K562 (cell line): ENCODE measurements around the gene MRPL2. TPM values are rescaled to one million over a fixed set of nuclear protein-coding genes. Genes with fewer than 3 reads are reported as not detected.

ENCODE experiments used
- ARID3A ChIP-seq: IDR thresholded peaks from 2 replicates; pipeline ENCODE4 v1.6.1; 2012; ENCODE audit warnings: low read depth, low read length, improper control_type of control experiment, borderline replicate concordance
- ARID3B ChIP-seq: fragments of 250-450 bp; sonication (Bioruptor Pico); IDR thresholded peaks from 2 replicates; pipeline ENCODE4 v1.4.0; 2020; ENCODE audit warnings: borderline replicate concordance
- ATF7 ChIP-seq: fragments of 450-650 bp; IDR thresholded peaks from 2 replicates; pipeline ENCODE4 v1.7.1; 2014; ENCODE audit warnings: mild to moderate bottlenecking, moderate library complexity
- CBX5 ChIP-seq: IDR thresholded peaks from 2 replicates; pipeline ENCODE4 v1.6.1; 2014; ENCODE audit warnings: low read depth, borderline replicate concordance
- CREM ChIP-seq: IDR thresholded peaks from 2 replicates; pipeline ENCODE4 v1.6.1; 2014; ENCODE audit warnings: antibody characterized with exemption, low read depth
- CUX1 ChIP-seq: fragments of 200-800 bp; sonication (Bioruptor generic); IDR thresholded peaks from 2 replicates; pipeline ENCODE4 v1.6.1; 2016; ENCODE audit warnings: missing genetic modification characterization, missing compliant biosample characterization
- MAFK ChIP-seq: IDR thresholded peaks from 2 replicates; pipeline ENCODE4 v1.6.1; 2011; ENCODE audit warnings: low read length, improper control_type of control experiment
- MBD2 ChIP-seq: sonication (generic); IDR thresholded peaks from 2 replicates; pipeline ENCODE4 v1.6.1; 2016; ENCODE audit warnings: low read depth, borderline replicate concordance
- NFIC ChIP-seq: fragments of 450-650 bp; IDR thresholded peaks from 2 replicates; pipeline ENCODE4 v1.6.1; 2017; ENCODE audit warnings: mild to moderate bottlenecking, inconsistent platforms
- PCBP2 ChIP-seq: fragments of 200-400 bp; formaldehyde crosslinking; IDR thresholded peaks from 2 replicates; pipeline ENCODE4 v1.6.1; 2018; ENCODE audit warnings: low read length, low read depth, mild to moderate bottlenecking, moderate library complexity; ENCODE audit not compliant: poor library complexity, severe bottlenecking
- PHF21A ChIP-seq: fragments of 450-650 bp; IDR thresholded peaks from 2 replicates; pipeline ENCODE4 v1.6.1; 2017; ENCODE audit warnings: low read depth, borderline replicate concordance
- RAD21 ChIP-seq, 2 experiments: fragments of 250-450 bp in 1 of 2; fragments of 450-650 bp in 1 of 2; sonication (Bioruptor Pico) in 1 of 2; formaldehyde crosslinking in 1 of 2; IDR thresholded peaks in 1 of 2; conservative IDR thresholded peaks in 1 of 2; 2 replicates each; pipeline versions ENCODE4 v1.4.0 to v1.8.0; 2020 to 2022; ENCODE audit warnings: mild to moderate bottlenecking in 2 of 2, moderate library complexity in 1 of 2
- RNF219 ChIP-seq: fragments of 250-450 bp; sonication (Bioruptor Pico); IDR thresholded peaks from 2 replicates; pipeline ENCODE4 v1.5.0; 2022; ENCODE audit warnings: mild to moderate bottlenecking
- RUNX1 ChIP-seq: sonication (generic); IDR thresholded peaks from 2 replicates; pipeline ENCODE4 v1.6.1; 2016; ENCODE audit warnings: antibody characterized with exemption, low read depth
- SIX5 ChIP-seq, 2 experiments: IDR thresholded peaks; 2 replicates each; pipeline ENCODE4 v1.6.1; 2011; ENCODE audit warnings: low read length in 2 of 2, borderline replicate concordance in 1 of 2, low read depth in 1 of 2, mild to moderate bottlenecking in 1 of 2, moderate library complexity in 1 of 2; ENCODE audit not compliant: insufficient read depth in 1 of 2
- TARDBP ChIP-seq: fragments of 450-650 bp; IDR thresholded peaks from 2 replicates; pipeline ENCODE4 v1.6.1; 2016
- ZNF165 ChIP-seq: fragments of 250-450 bp; sonication (Bioruptor Pico); IDR thresholded peaks from 2 replicates; pipeline ENCODE4 v1.4.0; 2020; ENCODE audit warnings: borderline replicate concordance
- ZNF780A ChIP-seq: fragments of 250-450 bp; sonication (Bioruptor Pico); IDR thresholded peaks from 2 replicates; pipeline ENCODE4 v1.5.0; 2021; ENCODE audit warnings: mild to moderate bottlenecking
- polyA plus RNA-seq, 8 experiments: library from polyadenylated mRNA; depleted of rRNA in 4 of 8; stranded (reverse) in 5 of 8; unstranded in 3 of 8; fragments of >200 nt; fragmentation: Nextera tagmentation in 2 of 8; fragmentation: Illumina TruSeq in 1 of 8; extraction: Ambion mirVana in 2 of 8; extraction: Trizol in 1 of 8; gene quantifications; 2 replicates each; pipeline versions ENCODE4 v1.2.1 to v1.2.3, GENCODE V29; 2011 to 2014; ENCODE audit warnings: inconsistent platforms in 1 of 8, missing spikeins in 1 of 8
- total RNA-seq, 7 experiments: library from RNA; depleted of rRNA in 6 of 7; stranded (reverse); fragments of >200 nt in 6 of 7; fragmentation: Illumina TruSeq in 2 of 7; extraction: Trizol in 2 of 7; gene quantifications; 2 replicates each; pipeline versions ENCODE4 v1.2.1 to v1.2.3, GENCODE V29; 2011 to 2021; ENCODE audit warnings: low replicate concordance in 1 of 7

MRPL2 gene
- total and polyA plus RNA-seq, 9 of the 15 experiments (the other 6 are each of a cell fraction or from before 2014, with no cell fraction given): 63.1 to 262 (median 121) TPM

GRCh38 chr6:43013843-43014433 lies 45.3 kb downstream of the MRPL2 start, which contains the start of the genes KLHDC3 and MEA1 (continued):
- TF ChIP-seq RNF219 (CRISPR knock-in tag): no peak
- TF ChIP-seq ATF7: peak; percentile 92
- TF ChIP-seq RAD21 (CRISPR knock-in tag; conservative IDR thresholded peaks at IDR 0.05 in 1 of 2, IDR thresholded peaks at IDR 0.05 in 1 of 2): no peak
- no peak; the same call in 1 of the 2 replicates for TF ChIP-seq MAFK
- no peak for TF ChIP-seq ARID3B (CRISPR knock-in tag)
- TF ChIP-seq PCBP2: no peak
- TF ChIP-seq RUNX1: no peak
- TF ChIP-seq NFIC: peak; percentile 69
- peak; percentile 96 for TF ChIP-seq CREM
- no peak for TF ChIP-seq CUX1 (CRISPR knock-in tag)
- TF ChIP-seq ARID3A: no peak
- no peak for TF ChIP-seq ZNF165 (CRISPR knock-in tag)
- peak; percentile 79 to 89 for TF ChIP-seq SIX5 (IDR thresholded peaks at IDR 0.05; ENCODE audit: borderline replicate concordance in 1 of 2, insufficient read depth in 1 of 2, low read depth in 1 of 2, low read length in 2 of 2)
- no peak for TF ChIP-seq TARDBP
- no peak for TF ChIP-seq ZNF780A
- no peak for TF ChIP-seq CBX5
- TF ChIP-seq PHF21A: no peak
- peak; percentile 46; the same call in 1 of the 2 replicates for TF ChIP-seq MBD2
